NCI-H1436 treated with DMSO at 0.1 percent for 48 hours (cell line): ENCODE results near the gene REEP1.
"Not testable (repeated sequence)": the region's sequence is repeated elsewhere in the genome, so short reads cannot be mapped to it uniquely, and the experiment has no call there.

Experiments
- DNase-seq: peaks from one replicate; lab custom pipeline; 2025; lab: John Stamatoyannopoulos, UW

REEP1 gene

GRCh38 chr2:86283411-86284030 lies 53.9 kb downstream of the REEP1 start:
- no peak for DNase-seq

- DNase-seq = no peak
Observed at GRCh38 chr2:86281066-86281700, 56.2 kb downstream of the REEP1 start.

- no peak for DNase-seq
Observed at GRCh38 chr2:86280191-86280667, 57.2 kb downstream of the REEP1 start.

GRCh38 chr2:86275962-86276361 lies 61.5 kb downstream of the REEP1 start:
- DNase-seq = no peak

GRCh38 chr2:86275384-86275799 lies 62.0 kb downstream of the REEP1 start:
- no peak for DNase-seq

- DNase-seq = no peak
Observed at GRCh38 chr2:86274918-86275275, 62.5 kb downstream of the REEP1 start.

GRCh38 chr2:86274265-86274917 lies 63.0 kb downstream of the REEP1 start:
- DNase-seq = no peak

- DNase-seq = no peak
Observed at GRCh38 chr2:86272111-86272510, 65.3 kb downstream of the REEP1 start.

- DNase-seq = no peak
Observed at GRCh38 chr2:86271248-86271647, 66.2 kb downstream of the REEP1 start.

- no peak for DNase-seq
Observed at GRCh38 chr2:86263956-86264355, 73.5 kb downstream of the REEP1 start.

GRCh38 chr2:86260978-86261377 lies 76.4 kb downstream of the REEP1 start:
- DNase-seq = no peak

- DNase-seq = no peak
Observed at GRCh38 chr2:86258106-86258505, 79.3 kb downstream of the REEP1 start.

- no peak for DNase-seq
Observed at GRCh38 chr2:86256982-86257381, 80.4 kb downstream of the REEP1 start.

GRCh38 chr2:86256300-86256699 lies 81.1 kb downstream of the REEP1 start:
- DNase-seq = no peak

GRCh38 chr2:86254576-86255538 lies 82.6 kb downstream of the REEP1 start:
- DNase-seq = no peak

- DNase-seq = no peak
Observed at GRCh38 chr2:86253424-86253823, 84.0 kb downstream of the REEP1 start.

GRCh38 chr2:86251840-86252266 lies 85.6 kb downstream of the REEP1 start:
- no peak for DNase-seq

GRCh38 chr2:86249579-86250391 lies 87.6 kb downstream of the REEP1 start:
- no peak for DNase-seq

GRCh38 chr2:86249176-86249575 lies 88.2 kb downstream of the REEP1 start:
- no peak for DNase-seq

- DNase-seq = not testable (repeated sequence)
Observed at GRCh38 chr2:86245222-86245621, 92.2 kb downstream of the REEP1 start.

- DNase-seq = not testable (repeated sequence)
Observed at GRCh38 chr2:86244781-86245180, 92.6 kb downstream of the REEP1 start.
